HG03097 (cell line): ENCODE results near the gene EPB41L5.
"Not testable (repeated sequence)": the region's sequence is repeated elsewhere in the genome, so short reads cannot be mapped to it uniquely, and the experiment has no call there.

ENCODE experiments used
- ATAC-seq: cut with Tn5 transposase; IDR thresholded peaks from one replicate; pipeline ENCODE4 v1.9.1; 2021; ENCODE audit not compliant: unreplicated experiment, low FRiP score

EPB41L5 gene

GRCh38 chr2:120094795-120095194, 81.9 kb downstream of the EPB41L5 start:
- ATAC-seq = no peak

GRCh38 chr2:120100627-120101026, 87.8 kb downstream of the EPB41L5 start:
- no peak for ATAC-seq

- ATAC-seq = no peak
Observed at GRCh38 chr2:120103723-120104467, 91.0 kb downstream of the EPB41L5 start.

- ATAC-seq = no peak
Observed at GRCh38 chr2:120104772-120105171, 91.9 kb downstream of the EPB41L5 start.

- ATAC-seq = peak; percentile 41
Observed at GRCh38 chr2:120105360-120105759, 92.5 kb downstream of the EPB41L5 start.

- ATAC-seq = no peak
Observed at GRCh38 chr2:120108049-120108448, 95.2 kb downstream of the EPB41L5 start.

- ATAC-seq = no peak
Observed at GRCh38 chr2:120108749-120109148, 95.9 kb downstream of the EPB41L5 start.

GRCh38 chr2:120109186-120110061, 96.5 kb downstream of the EPB41L5 start:
- ATAC-seq = no peak

- ATAC-seq = no peak
Observed at GRCh38 chr2:120110062-120110362, 97.1 kb downstream of the EPB41L5 start.

- no peak for ATAC-seq
Observed at GRCh38 chr2:120110507-120110906, 97.6 kb downstream of the EPB41L5 start.

- no peak for ATAC-seq
Observed at GRCh38 chr2:120111193-120111592, 98.3 kb downstream of the EPB41L5 start.

- no peak for ATAC-seq
Observed at GRCh38 chr2:120118018-120118417, 105.1 kb downstream of the EPB41L5 start.

- no peak for ATAC-seq
Observed at GRCh38 chr2:120118471-120118870, 105.6 kb downstream of the EPB41L5 start.

- ATAC-seq = not testable (repeated sequence)
Observed at GRCh38 chr2:120121337-120121736, 108.5 kb downstream of the EPB41L5 start.

- no peak for ATAC-seq
Observed at GRCh38 chr2:120123090-120123489, 110.2 kb downstream of the EPB41L5 start.

GRCh38 chr2:120125195-120125594, 112.3 kb downstream of the EPB41L5 start:
- ATAC-seq = no peak

GRCh38 chr2:120128216-120128615, 115.3 kb downstream of the EPB41L5 start:
- ATAC-seq = no peak

GRCh38 chr2:120132190-120132589, 119.3 kb downstream of the EPB41L5 start:
- ATAC-seq = no peak

- no peak for ATAC-seq
Observed at GRCh38 chr2:120132691-120133090, 119.8 kb downstream of the EPB41L5 start.

- ATAC-seq = no peak
Observed at GRCh38 chr2:120133572-120134244, 120.8 kb downstream of the EPB41L5 start.

- ATAC-seq = no peak
Observed at GRCh38 chr2:120134263-120134662, 121.4 kb downstream of the EPB41L5 start.
